Measurements from ENCODE around the gene SNTG2.
"Not testable (repeated sequence)": the region's sequence is repeated elsewhere in the genome, so short reads cannot be mapped to it uniquely, and the experiment has no call there.

The SNTG2 gene

DNA sequence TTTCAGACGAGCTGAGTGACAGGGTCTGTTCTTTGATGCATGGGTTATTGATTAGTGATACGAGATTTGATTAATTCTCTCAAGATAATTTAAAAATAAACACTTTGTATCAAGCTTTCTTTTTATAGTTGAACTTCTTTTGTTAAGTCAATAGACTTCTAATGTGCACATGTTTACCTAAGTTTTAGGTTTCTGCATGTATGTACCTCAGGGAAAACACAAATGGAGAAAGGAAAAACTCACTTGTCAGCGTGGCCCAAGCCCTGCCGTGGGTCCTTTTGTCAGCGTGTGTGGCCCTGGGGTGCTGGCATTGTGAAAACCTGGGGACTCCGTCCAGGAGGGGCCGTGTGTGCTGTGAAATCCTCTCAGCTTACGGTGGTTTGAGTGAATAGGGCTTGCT lies 153.7 kb downstream of the SNTG2 start:
- DNase-seq = no peak

- DNase-seq = not testable (repeated sequence)
Observed at GRCh38 chr2:1106344-1106743, 155.7 kb downstream of the SNTG2 start.

GRCh38 chr2:1115843-1116539 lies 165.3 kb downstream of the SNTG2 start:
- no peak for DNase-seq

GRCh38 chr2:1117569-1117968 lies 166.9 kb downstream of the SNTG2 start:
- DNase-seq = no peak

GRCh38 chr2:1125217-1125616 lies 174.6 kb downstream of the SNTG2 start:
- DNase-seq = no peak

- no peak for DNase-seq
Observed at GRCh38 chr2:1125633-1126370, 175.2 kb downstream of the SNTG2 start.

DNA sequence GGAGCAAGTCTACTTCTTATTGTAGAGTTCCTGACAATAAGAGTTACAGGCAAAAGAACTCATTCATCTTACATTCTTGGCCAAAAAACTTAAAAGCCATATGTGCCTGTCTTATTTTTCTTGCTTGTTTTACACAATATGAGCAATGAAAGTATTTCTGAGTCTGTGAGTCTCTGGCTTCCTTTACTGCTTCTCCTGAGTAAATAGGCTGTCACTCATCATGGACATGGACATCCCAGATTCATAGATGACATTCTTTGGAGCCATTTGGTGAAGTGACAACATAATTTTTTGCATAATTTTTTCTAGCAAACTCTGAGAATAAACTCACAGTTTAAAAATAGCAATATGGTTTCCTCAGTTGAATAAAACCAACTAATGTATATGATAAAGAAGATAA lies 179.3 kb downstream of the SNTG2 start:
- no peak for DNase-seq

DNA sequence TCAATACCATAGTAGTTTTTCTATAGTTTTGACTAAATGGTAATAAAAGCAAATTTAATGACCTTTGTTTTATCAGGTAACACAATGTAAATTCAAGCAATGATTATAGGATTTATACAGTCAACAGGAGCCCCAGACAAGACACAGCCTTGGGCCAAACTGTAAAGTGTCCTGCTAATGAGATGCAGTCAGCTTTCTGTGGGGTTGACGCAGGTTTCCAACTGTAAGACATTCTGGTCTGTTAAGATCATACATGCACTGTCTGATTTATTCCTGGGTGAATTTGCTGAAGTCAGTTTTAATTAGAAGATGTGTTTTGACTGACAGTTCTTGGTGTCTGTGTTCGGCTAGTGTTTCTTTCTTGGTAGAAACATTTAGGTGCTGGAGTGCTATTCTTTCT lies 180.3 kb downstream of the SNTG2 start:
- DNase-seq = no peak

GRCh38 chr2:1132328-1132969 lies 181.8 kb downstream of the SNTG2 start:
- peak; percentile 97 for DNase-seq

- DNase-seq = not testable (repeated sequence)
Observed at GRCh38 chr2:1133896-1134295, 183.2 kb downstream of the SNTG2 start.

- DNase-seq = no peak
Observed at GRCh38 chr2:1134629-1135028, 184.0 kb downstream of the SNTG2 start.

DNA sequence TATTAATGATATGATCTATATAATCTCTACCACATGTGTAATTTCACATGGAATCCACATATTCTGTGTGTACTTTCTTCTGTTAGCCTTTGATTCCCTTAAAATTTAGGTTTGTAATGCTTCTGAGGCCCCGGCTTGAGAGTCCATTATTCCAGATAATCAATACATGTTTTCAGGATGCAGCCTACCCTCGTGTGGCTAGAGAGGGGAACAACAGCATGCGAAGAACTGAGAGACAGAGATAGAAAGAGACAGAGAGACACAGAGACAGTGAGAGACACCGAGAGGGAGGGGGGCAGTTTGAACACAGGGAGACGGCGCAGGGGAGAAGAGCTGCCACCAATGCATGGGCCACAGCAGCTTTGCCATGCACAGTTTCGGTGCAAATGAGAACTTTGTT lies 185.4 kb downstream of the SNTG2 start:
- DNase-seq = peak; percentile 35

DNA sequence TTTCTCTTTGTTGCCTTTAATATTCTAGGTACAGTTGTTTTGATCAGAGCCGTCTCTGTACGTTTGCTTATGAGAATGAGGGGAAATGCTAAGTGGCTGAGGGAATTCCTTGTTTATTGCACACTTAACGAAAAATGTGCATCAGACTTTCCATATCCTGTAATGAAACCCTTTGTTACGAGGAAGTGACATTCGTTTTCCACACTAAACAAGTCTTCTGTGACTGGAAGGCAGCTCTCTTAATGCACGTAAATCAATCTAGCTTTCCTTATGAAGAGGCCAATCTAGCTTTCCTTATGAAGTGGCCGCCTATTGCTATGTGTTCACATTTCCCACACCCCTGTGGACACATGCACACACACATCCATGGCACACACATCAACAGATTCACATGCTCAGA lies 186.2 kb downstream of the SNTG2 start:
- peak; percentile 21 for DNase-seq

DNA sequence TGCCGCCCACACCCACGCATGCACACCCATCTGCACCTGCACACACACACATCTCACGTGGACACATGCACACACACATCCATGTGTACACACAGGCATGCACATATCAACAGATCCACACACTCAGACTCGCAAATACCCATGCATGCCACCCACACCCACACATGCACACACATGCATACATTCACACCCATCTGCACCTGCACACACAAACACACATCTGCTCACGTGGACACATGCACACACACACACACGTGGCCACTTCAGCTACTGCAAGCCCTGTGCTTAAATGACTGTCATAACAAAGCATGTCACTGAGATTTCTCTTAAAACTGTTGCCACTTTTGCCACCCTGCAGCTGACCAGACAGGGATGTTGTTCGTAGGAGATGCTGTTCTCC lies 186.6 kb downstream of the SNTG2 start:
- no peak for DNase-seq

DNA sequence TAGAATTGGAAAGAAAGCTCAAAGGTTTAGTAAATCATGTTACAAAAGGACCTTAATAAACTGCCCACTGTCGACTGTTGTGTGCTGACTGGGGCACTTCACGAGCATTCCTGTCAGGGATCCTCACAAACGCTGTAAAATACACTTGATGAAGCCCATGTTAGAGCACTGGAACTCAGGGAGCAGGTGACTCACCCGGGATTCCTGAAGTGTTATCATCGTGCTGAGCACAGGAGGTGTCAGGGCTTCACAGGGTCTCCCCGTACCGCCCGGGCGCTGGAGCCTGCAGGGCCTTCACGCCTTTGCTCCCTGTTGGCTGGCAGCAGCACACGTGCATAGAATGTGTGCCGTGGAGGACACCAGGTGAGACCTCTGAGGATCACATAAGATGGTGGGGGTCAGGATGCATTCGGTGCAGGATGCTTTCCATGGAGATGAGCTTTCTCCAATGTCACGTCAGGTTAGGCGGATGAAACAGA lies 187.3 kb downstream of the SNTG2 start:
- DNase-seq = no peak

- no peak for DNase-seq
Observed at GRCh38 chr2:1140389-1141003, 189.8 kb downstream of the SNTG2 start.

DNA sequence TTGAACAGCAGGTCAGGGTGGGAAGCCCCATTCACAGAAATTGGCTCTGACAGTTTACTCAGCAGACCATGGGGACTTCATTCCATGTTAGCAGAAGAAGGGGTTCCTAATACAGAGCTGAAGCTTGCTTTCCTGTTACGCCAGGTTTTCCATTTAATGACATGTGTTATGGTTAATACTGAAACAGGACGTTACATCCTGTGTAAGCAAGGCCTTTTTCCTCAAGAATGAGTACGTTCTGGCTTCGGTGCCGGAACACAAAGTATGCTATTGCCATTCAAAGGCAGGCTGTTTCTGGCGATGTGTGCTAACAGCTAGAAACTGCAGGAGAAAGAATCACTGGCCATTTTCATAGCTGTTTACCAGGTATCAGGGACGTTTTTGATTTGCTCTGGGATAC lies 190.4 kb downstream of the SNTG2 start:
- no peak for DNase-seq

- DNase-seq = no peak
Observed at GRCh38 chr2:1143129-1143528, 192.5 kb downstream of the SNTG2 start.

GRCh38 chr2:1147873-1148612 lies 197.4 kb downstream of the SNTG2 start:
- DNase-seq = no peak

DNA sequence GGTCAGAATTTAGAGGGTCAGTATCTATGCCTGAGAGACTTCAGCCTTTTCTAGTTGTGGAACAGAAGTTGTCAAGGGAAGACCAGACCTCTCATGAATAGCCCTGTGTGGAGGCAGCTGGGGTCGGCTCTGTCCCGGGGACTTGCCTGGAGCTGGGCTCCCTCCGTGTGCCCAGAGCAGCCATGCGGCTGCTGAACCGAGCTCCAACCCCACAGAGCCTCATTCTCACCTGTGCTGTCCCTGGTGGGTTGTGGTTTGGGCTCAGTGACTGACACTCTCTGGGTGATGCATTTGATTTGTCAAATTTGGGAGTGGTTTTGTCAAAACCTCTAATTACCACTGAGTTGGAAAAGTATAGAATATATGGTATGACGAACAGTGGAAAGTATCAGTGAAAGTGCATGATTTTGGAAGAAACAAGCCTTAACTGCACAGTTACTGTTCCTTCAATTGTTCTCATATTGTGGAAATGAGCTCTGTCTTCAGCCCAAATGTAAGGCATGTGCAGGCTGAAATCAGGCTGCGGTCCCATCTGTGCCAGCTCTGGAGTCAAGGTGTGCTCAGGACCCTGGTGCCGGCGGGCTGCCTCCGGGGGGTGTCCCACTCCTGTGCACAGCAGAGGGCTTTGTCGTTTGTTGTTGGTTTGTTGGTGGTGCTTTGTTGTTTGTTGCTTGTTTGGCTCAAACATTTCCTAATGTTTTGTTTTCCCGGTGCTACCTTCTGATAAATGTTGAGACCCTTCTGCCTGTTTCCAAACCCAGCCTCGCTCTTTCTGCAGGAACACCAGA lies 200.3 kb downstream of the SNTG2 start:
- no peak for DNase-seq

- no peak for DNase-seq
Observed at GRCh38 chr2:1152375-1152774, 201.7 kb downstream of the SNTG2 start.

GRCh38 chr2:1153920-1154319 lies 203.3 kb downstream of the SNTG2 start:
- no peak for DNase-seq
